ENCODE measurements around the gene FLYWCH1.

FLYWCH1 gene

GRCh38 chr16:2949705-2950352 is 38.1 kb downstream of the FLYWCH1 start:
- no peak for DNase-seq (ENCODE audit: low read depth in 3 of 3, low spot score in 1 of 3)

GRCh38 chr16:2950353-2950724 is 38.6 kb downstream of the FLYWCH1 start:
- no peak for DNase-seq (ENCODE audit: low read depth in 3 of 3, low spot score in 1 of 3)

- DNase-seq (ENCODE audit: low read depth in 3 of 3, low spot score in 1 of 3): no peak
Observed at GRCh38 chr16:2950773-2951172, 39.0 kb downstream of the FLYWCH1 start.

GRCh38 chr16:2952679-2953078 is 40.9 kb downstream of the FLYWCH1 start:
- no peak for DNase-seq (ENCODE audit: low read depth in 3 of 3, low spot score in 1 of 3)

- no peak for DNase-seq (ENCODE audit: low read depth in 3 of 3, low spot score in 1 of 3)
Observed at GRCh38 chr16:2953706-2954627, 42.2 kb downstream of the FLYWCH1 start.

- DNase-seq (ENCODE audit: low read depth in 3 of 3, low spot score in 1 of 3): no peak
Observed at GRCh38 chr16:2954656-2955381, 43.1 kb downstream of the FLYWCH1 start.

GRCh38 chr16:2955438-2955778 is 43.7 kb downstream of the FLYWCH1 start:
- no peak for DNase-seq (ENCODE audit: low read depth in 3 of 3, low spot score in 1 of 3)

- no peak for DNase-seq (ENCODE audit: low read depth in 3 of 3, low spot score in 1 of 3)
Observed at GRCh38 chr16:2955779-2956578, 44.2 kb downstream of the FLYWCH1 start.

- no peak for DNase-seq (ENCODE audit: low read depth in 3 of 3, low spot score in 1 of 3)
Observed at GRCh38 chr16:2956579-2956956, 44.8 kb downstream of the FLYWCH1 start.

- DNase-seq (ENCODE audit: low read depth in 3 of 3, low spot score in 1 of 3): no peak
Observed at GRCh38 chr16:2959206-2959605, 47.5 kb downstream of the FLYWCH1 start.

GRCh38 chr16:2960183-2961010 is 48.7 kb downstream of the FLYWCH1 start:
- DNase-seq (ENCODE audit: low read depth in 3 of 3, low spot score in 1 of 3): no peak

GRCh38 chr16:2962334-2963073 is 50.8 kb downstream of the FLYWCH1 start:
- DNase-seq (ENCODE audit: low read depth in 3 of 3, low spot score in 1 of 3): no peak

GRCh38 chr16:2963074-2963722 is 51.5 kb downstream of the FLYWCH1 start:
- no peak for DNase-seq (ENCODE audit: low read depth in 3 of 3, low spot score in 1 of 3)

- DNase-seq (ENCODE audit: low read depth in 3 of 3, low spot score in 1 of 3): peak in 1 of 3 donors; percentile 33
Observed at GRCh38 chr16:2963723-2964474, 52.2 kb downstream of the FLYWCH1 start, which contains the start of gene KREMEN2. Gene KREMEN2 (plus strand): TSS chr16:2964275. CDS start chr16:2964521, 246 bp downstream.

- no peak for DNase-seq (ENCODE audit: low read depth in 3 of 3, low spot score in 1 of 3)
Observed at GRCh38 chr16:2964475-2965336, 53.0 kb downstream of the FLYWCH1 start.

- DNase-seq (ENCODE audit: low read depth in 3 of 3, low spot score in 1 of 3): no peak
Observed at GRCh38 chr16:2966043-2966807, 54.5 kb downstream of the FLYWCH1 start.

- no peak for DNase-seq (ENCODE audit: low read depth in 3 of 3, low spot score in 1 of 3)
Observed at GRCh38 chr16:2966808-2967191, 55.1 kb downstream of the FLYWCH1 start.
